ENCODE results near the gene PBX3. TPM values are rescaled to one million over a fixed set of nuclear protein-coding genes. Genes with fewer than 3 reads are reported as not detected.

Gene PBX3
- total and polyA plus RNA-seq, 9 donors = 52.6 to 199 (median 119) TPM

DNA sequence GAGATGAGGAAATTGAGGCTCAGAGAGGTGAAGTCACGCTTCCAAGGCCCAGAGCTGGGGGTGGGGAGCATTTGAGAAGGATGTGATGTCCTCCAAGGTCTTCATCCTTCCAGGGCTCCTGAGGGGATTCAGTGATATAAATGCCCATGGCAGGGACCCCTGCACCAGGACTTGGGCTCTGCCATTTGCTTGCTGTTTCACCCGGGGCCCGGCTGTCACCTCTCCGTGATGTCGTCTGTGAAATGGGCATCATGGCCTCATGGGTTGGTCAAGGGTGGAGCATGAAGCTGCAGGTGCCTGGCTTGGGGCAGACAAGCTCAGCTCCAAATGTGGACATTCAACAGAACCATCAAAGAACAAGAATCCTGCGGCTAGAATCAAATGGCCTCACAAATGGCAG, 253.1 kb downstream of the PBX3 start:
- intact Hi-C loops (cut with DNase I) = no loop called here
- Histone ChIP-seq H3K36me3 (no peaks in the 10 kb centered on the region), H3K4me1 (ENCODE audit: insufficient read depth) (no peaks in the 10 kb centered on the region), H3K4me3 (no peak overlapping the region), H3K9me3 (no peaks in the 10 kb centered on the region), H3K27ac (no peak overlapping the region), H3K27me3 (no peaks in the 10 kb centered on the region)
- no peak for DNase-seq
- no peak for TF ChIP-seq EP300 (IDR thresholded peaks at IDR 0.05)
- no peak for TF ChIP-seq POLR2A (IDR thresholded peaks at IDR 0.05)
- TF ChIP-seq, protein P1, sequence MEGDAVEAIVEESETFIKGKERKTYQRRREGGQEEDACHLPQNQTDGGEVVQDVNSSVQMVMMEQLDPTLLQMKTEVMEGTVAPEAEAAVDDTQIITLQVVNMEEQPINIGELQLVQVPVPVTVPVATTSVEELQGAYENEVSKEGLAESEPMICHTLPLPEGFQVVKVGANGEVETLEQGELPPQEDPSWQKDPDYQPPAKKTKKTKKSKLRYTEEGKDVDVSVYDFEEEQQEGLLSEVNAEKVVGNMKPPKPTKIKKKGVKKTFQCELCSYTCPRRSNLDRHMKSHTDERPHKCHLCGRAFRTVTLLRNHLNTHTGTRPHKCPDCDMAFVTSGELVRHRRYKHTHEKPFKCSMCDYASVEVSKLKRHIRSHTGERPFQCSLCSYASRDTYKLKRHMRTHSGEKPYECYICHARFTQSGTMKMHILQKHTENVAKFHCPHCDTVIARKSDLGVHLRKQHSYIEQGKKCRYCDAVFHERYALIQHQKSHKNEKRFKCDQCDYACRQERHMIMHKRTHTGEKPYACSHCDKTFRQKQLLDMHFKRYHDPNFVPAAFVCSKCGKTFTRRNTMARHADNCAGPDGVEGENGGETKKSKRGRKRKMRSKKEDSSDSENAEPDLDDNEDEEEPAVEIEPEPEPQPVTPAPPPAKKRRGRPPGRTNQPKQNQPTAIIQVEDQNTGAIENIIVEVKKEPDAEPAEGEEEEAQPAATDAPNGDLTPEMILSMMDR (IDR thresholded peaks at IDR 0.05) = no peak
- WGBS, 3 donors = 93 to 95% (median 94%) methylated on average over 6 of the region's 6 CpGs

GRCh38 chr9:126000731-126001580, 253.8 kb downstream of the PBX3 start:
- no peaks in the 10 kb centered on the region for H3K36me3 ChIP-seq
- 74 to 78% (median 76%) methylated on average over 23 of the region's 23 CpGs for WGBS, 3 donors
- TF ChIP-seq POLR2A (IDR thresholded peaks at IDR 0.05) = no peak
- no peak for TF ChIP-seq EP300 (IDR thresholded peaks at IDR 0.05)
- TF ChIP-seq, protein P1 (IDR thresholded peaks at IDR 0.05) = no peak
- DNase-seq = no peak
- H3K4me3 ChIP-seq = no peak overlapping the region
- no peaks in the 10 kb centered on the region for H3K4me1 ChIP-seq (ENCODE audit: insufficient read depth)
- intact Hi-C loops (cut with DNase I) = no loop called here
- H3K9me3 ChIP-seq = no peaks in the 10 kb centered on the region
- no peak overlapping the region for H3K27ac ChIP-seq
- H3K27me3 ChIP-seq = no peaks in the 10 kb centered on the region

GRCh38 chr9:126001581-126002225, 254.5 kb downstream of the PBX3 start:
- no peaks in the 10 kb centered on the region for H3K27me3 ChIP-seq

More at GRCh38 chr9:126001581-126002225, 254.5 kb downstream of the PBX3 start:
- Histone ChIP-seq H3K9me3 (no peaks in the 10 kb centered on the region), H3K27ac (no peak overlapping the region), H3K4me3 (no peak overlapping the region), H3K4me1 (ENCODE audit: insufficient read depth) (no peaks in the 10 kb centered on the region), H3K36me3 (no peaks in the 10 kb centered on the region)
- 81 to 83% (median 81%) methylated on average over 24 of the region's 24 CpGs for WGBS, 3 donors
- TF ChIP-seq POLR2A (IDR thresholded peaks at IDR 0.05) = no peak
- TF ChIP-seq EP300 (IDR thresholded peaks at IDR 0.05) = no peak
- TF ChIP-seq, protein P1 (IDR thresholded peaks at IDR 0.05) = no peak
- intact Hi-C loops (cut with DNase I) = no loop called here
- no peak for DNase-seq

Data from ovary (tissue), 9 donors.